AG04449 (cell line): Measurements from ENCODE around the gene MRPL42.
A peak's percentile ranks its signal among the peaks of the same experiment; 100 is the strongest.

Experiments used
- CTCF ChIA-PET: fragments of 350-600 bp; formaldehyde crosslinking; extraction: SDS; loops from one replicate; lab custom pipeline; 2021; ENCODE audit warnings: antibody characterized with exemption; lab: Yijun Ruan, JAX
- POLR2A ChIA-PET: fragments of 400-600, 350-600 bp; formaldehyde crosslinking; extraction: SDS; loops from one replicate; lab custom pipeline; 2020; ENCODE audit warnings: antibody characterized with exemption, inconsistent platforms; lab: Yijun Ruan, JAX
- DNase-seq: peaks from one replicate; pipeline ENCODE4 v3.0.0-alpha.2; 2010; ENCODE audit warnings: low read depth, low spot score
- H3K4me3 ChIP-seq: 2 replicates; pipeline ENCODE4 v1.5.1; 2011; ENCODE audit warnings: low read depth, mild to moderate bottlenecking, control low read depth, low read length
- TF ChIP-seq, protein P1 (sequence below): IDR thresholded peaks from one replicate; pipeline ENCODE4 v1.5.1; 2011; ENCODE audit warnings: mild to moderate bottlenecking, moderate library complexity, low read length, control low read depth, inconsistent platforms; ENCODE audit not compliant: insufficient read depth; ENCODE audit errors: missing control alignments

The MRPL42 gene

DNA sequence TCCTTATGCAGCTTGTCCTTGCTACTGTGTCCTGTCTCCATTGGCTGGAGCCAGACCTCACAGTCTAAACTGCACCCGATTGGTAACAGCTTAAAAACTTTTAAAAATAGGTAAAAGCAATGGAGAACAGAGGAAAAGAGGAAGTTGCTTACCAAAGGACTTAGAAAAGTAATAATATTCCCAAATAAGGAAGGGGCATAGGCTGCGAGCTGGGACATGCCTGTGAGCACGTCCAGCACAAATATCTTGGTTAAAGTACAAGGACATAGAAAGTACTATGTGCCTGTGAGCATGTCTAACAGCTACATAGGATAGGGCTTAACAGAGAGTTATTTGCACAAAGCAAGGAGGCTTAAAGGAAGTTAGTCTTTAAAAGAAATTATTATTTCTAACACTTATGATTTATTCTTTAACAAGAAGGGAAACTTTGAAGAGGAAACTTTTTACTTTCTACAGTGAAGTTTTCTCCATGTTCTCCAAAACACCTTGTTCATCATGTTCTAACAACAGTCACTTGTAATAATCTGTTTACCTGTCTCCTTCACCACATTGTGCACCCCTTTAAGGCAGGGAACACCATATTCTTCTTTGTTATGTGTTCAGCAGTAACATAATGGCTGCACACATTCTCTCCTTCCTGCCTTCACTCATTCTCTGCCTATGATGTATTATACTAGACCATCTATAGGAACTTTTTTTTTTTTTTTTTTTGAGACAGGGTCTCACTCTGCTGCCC lies 15.7 kb upstream of the MRPL42 start:
- no peak for DNase-seq
- TF ChIP-seq, protein P1, sequence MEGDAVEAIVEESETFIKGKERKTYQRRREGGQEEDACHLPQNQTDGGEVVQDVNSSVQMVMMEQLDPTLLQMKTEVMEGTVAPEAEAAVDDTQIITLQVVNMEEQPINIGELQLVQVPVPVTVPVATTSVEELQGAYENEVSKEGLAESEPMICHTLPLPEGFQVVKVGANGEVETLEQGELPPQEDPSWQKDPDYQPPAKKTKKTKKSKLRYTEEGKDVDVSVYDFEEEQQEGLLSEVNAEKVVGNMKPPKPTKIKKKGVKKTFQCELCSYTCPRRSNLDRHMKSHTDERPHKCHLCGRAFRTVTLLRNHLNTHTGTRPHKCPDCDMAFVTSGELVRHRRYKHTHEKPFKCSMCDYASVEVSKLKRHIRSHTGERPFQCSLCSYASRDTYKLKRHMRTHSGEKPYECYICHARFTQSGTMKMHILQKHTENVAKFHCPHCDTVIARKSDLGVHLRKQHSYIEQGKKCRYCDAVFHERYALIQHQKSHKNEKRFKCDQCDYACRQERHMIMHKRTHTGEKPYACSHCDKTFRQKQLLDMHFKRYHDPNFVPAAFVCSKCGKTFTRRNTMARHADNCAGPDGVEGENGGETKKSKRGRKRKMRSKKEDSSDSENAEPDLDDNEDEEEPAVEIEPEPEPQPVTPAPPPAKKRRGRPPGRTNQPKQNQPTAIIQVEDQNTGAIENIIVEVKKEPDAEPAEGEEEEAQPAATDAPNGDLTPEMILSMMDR: no peak
- CTCF ChIA-PET: interaction anchor here (1.1 kb wide), 1 partner anchor 9 kb away, joined by 3 read pairs; no protein-coding TSS in a partner anchor
- H3K4me3 ChIP-seq: no peak overlapping the region
- POLR2A ChIA-PET: no interaction called here

DNA sequence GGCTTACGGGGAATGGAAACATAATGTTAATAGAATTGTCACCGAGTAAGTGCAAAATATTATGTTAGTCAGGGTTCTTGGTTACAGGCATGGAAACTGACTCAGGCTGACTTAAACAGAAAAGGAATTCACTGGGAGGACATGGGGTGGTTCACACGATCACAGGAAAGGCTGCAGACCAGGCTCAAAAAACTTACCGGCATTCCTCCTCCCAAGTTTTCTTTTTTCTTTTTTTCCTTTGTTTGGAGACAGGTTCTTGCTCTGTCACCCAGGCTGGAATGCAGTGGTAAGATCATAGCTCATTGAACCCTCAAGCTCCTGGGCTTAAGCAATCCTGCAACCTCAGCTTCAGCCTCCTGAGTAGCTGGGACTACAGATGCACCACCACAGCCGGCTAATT lies 13.7 kb upstream of the MRPL42 start:
- POLR2A ChIA-PET: no interaction called here
- H3K4me3 ChIP-seq: no peak overlapping the region
- CTCF ChIA-PET: interaction anchor here (0.9 kb wide), 1 partner anchor 10 kb away, joined by 3 read pairs; no protein-coding TSS in a partner anchor
- TF ChIP-seq, protein P1: no peak
- DNase-seq: peak; percentile 23

- POLR2A ChIA-PET: no interaction called here
- TF ChIP-seq, protein P1: no peak
These were observed 11.2 kb upstream of the MRPL42 start for GRCh38 chr12:93456077-93456476.

GRCh38 chr12:93459097-93459496 lies 8.2 kb upstream of the MRPL42 start:
- DNase-seq: no peak
- POLR2A ChIA-PET: no interaction called here
- CTCF ChIA-PET: interaction anchor here (0.8 to 1.5 kb wide), 3 partner anchors 8 to 472 kb away, joined by 3 to 5 read pairs (median 3); no protein-coding TSS in a partner anchor
- H3K4me3 ChIP-seq: no peak overlapping the region
- TF ChIP-seq, protein P1: no peak

More at GRCh38 chr12:93456077-93456476, 11.2 kb upstream of the MRPL42 start:
- no peak overlapping the region for H3K4me3 ChIP-seq
- CTCF ChIA-PET: interaction anchor here (2.1 kb wide), 1 partner anchor 11 kb away, joined by 10 read pairs; the partner anchor contains the start of gene MRPL42
- no peak for DNase-seq

DNA sequence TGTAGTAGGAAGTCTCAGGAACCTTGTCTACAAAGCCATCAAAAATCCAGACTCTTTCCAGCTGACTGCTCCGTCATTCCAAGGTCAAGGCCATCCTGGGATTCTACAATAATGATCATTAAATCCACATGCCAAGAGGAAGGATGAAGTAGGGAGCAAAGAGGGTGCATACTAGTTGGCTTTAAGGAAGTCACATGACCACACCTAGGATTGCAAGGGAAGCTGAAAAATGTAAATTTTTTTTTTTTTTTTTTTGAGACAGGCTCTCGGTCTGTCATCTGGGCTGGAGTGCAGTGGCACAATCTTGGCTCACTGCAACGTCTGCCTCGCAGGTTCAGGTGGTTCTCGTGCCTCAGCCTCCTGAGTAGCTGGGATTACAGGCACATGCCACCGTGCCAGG lies 7.3 kb upstream of the MRPL42 start:
- DNase-seq: no peak
- TF ChIP-seq, protein P1: no peak
- no peak overlapping the region for H3K4me3 ChIP-seq
- POLR2A ChIA-PET: no interaction called here
- CTCF ChIA-PET: interaction anchor here (0.7 kb wide), 1 partner anchor 47 kb away, joined by 3 read pairs; no protein-coding TSS in a partner anchor

DNA sequence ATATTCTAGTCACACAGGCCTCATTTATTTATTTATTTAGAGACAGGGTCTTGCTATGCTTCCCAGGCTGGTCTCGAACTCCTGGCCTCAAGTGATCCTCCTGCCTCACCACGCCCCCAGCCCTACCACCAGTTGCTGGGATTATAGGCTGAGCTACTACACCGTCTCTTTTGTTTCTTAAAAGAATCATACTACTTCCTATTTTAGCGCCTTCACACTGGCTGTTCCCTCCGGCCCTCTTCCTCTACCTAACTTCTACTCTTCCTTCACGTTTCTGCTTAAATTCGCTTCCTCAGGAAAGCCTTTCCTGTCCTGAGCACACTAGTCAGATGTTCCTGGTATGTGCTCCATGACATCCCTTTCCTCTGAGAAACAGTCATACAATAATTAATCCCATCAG lies 6.4 kb upstream of the MRPL42 start:
- no peak overlapping the region for H3K4me3 ChIP-seq
- DNase-seq: no peak
- ChIA-PET CTCF (no interaction called here), POLR2A (no interaction called here)
- TF ChIP-seq, protein P1: no peak
